Hair follicle dermal papilla cell (primary cell): ENCODE measurements around the gene GLRX. TPM values are rescaled to one million over a fixed set of nuclear protein-coding genes. Genes with fewer than 3 reads are reported as not detected.

Source experiments
- total RNA-seq: library from RNA; depleted of rRNA; stranded (reverse); fragments of >200 nt; gene quantifications from 2 replicates; pipeline ENCODE4 v1.2.3, GENCODE V29; 2012

Gene GLRX, protein sequence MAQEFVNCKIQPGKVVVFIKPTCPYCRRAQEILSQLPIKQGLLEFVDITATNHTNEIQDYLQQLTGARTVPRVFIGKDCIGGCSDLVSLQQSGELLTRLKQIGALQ
- 22.6 and 33.2 TPM in 2 replicates for total RNA-seq

DNA sequence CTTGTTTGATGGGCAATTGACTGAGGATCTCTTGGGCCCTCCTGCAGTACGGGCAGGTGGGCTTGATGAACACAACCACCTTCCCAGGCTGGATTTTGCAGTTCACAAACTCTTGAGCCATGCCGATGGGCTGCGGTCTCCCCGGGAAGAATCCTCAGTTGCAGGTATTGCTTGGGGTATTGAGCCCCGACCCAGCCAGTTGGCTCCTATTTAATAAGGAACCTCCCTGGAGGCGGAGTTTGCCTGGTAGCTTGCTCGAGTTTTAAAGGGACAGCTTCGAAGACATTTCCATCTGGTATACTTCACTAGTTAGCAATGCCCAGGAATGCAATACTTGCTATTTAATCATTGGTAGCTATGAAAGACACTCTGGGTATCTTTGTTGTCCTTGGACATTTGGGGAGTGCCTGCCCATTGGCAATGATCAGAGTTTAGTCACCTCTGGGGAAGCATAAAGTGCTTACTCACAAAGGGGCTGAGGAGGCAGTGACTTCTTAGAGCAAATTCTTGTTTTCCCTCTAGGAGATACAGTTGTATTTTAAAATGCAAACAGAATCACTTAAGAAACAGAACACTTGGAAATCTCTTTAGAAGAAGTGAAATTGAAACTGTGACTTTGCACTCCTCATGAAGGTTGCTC lies at the start of gene GLRX:
TSS of gene GLRX (minus strand) at position 185 of the 640 bp plus-strand sequence. CDS start at position 121, 64 bp downstream.

Other genes starting within 250 kb of the GLRX start
- under 0.01 and 0.12 TPM in 2 replicates for gene GPR150, start 202.6 kb downstream of the GLRX start, total RNA-seq
- 1.5 and 1.7 TPM in 2 replicates for gene RFESD, start 175.9 kb downstream of the GLRX start, total RNA-seq
- gene SPATA9, start 139.7 kb downstream of the GLRX start, total RNA-seq, result 0.16 and 0.61 TPM in 2 replicates
- gene RHOBTB3, start 91.4 kb downstream of the GLRX start, total RNA-seq, result 309 and 354 TPM in 2 replicates
- 85.2 and 88.9 TPM in 2 replicates for gene ELL2, start 139.1 kb upstream of the GLRX start, total RNA-seq